ENCODE data around the gene ARHGEF1.
A peak's percentile ranks its signal among the peaks of the same experiment; 100 is the strongest.

ARHGEF1 gene

GRCh38 chr19:41859618-41860418, 23.2 kb upstream of the ARHGEF1 start, which contains the start of gene RPS19:
RPS19 (plus strand) TSS chr19:41860255; CDS start chr19:41860775, 520 bp downstream.
- peak within 1 kb of the TSS; percentile 97 for H3K4me3 ChIP-seq (ENCODE audit: low read depth, low read length)
- peak; percentile 62 for TF ChIP-seq MAX (IDR thresholded peaks at IDR 0.05; ENCODE audit: low read depth, low read length)
- peak; percentile 5 for TF ChIP-seq CTCF (IDR thresholded peaks at IDR 0.05; ENCODE audit: low read depth, low read length)
- peak; percentile 76 for TF ChIP-seq MYC (IDR thresholded peaks at IDR 0.05; ENCODE audit: low read depth, low read length)
- TF ChIP-seq POLR2A (IDR thresholded peaks at IDR 0.05; ENCODE audit: extremely low read depth, insufficient read length), result peak; percentile 63

GRCh38 chr19:41860419-41861115, 22.4 kb upstream of the ARHGEF1 start:
- DNase-seq (ENCODE audit: low read depth), result no peak

More at GRCh38 chr19:41859618-41860418, 23.2 kb upstream of the ARHGEF1 start, which contains the start of gene RPS19:
- peak; percentile 95 for DNase-seq (ENCODE audit: low read depth)

GRCh38 chr19:41861116-41861768, 21.7 kb upstream of the ARHGEF1 start:
- H3K4me3 ChIP-seq (ENCODE audit: low read depth, low read length), result peak overlapping the region; percentile 97
- no peak for DNase-seq (ENCODE audit: low read depth)
- TF ChIP-seq MAX (IDR thresholded peaks at IDR 0.05; ENCODE audit: low read depth, low read length), result no peak
- no peak for TF ChIP-seq CTCF (IDR thresholded peaks at IDR 0.05; ENCODE audit: low read depth, low read length)
- TF ChIP-seq MYC (IDR thresholded peaks at IDR 0.05; ENCODE audit: low read depth, low read length), result no peak

More at GRCh38 chr19:41860419-41861115, 22.4 kb upstream of the ARHGEF1 start:
- peak overlapping the region; percentile 97 for H3K4me3 ChIP-seq (ENCODE audit: low read depth, low read length)
- TF ChIP-seq MAX (IDR thresholded peaks at IDR 0.05; ENCODE audit: low read depth, low read length) (no peak), MYC (IDR thresholded peaks at IDR 0.05; ENCODE audit: low read depth, low read length) (no peak)

GRCh38 chr19:41861846-41862245, 21.1 kb upstream of the ARHGEF1 start:
- no peak for DNase-seq (ENCODE audit: low read depth)
- peak overlapping the region; percentile 97 for H3K4me3 ChIP-seq (ENCODE audit: low read depth, low read length)
- TF ChIP-seq MAX (IDR thresholded peaks at IDR 0.05; ENCODE audit: low read depth, low read length), result no peak
- no peak for TF ChIP-seq CTCF (IDR thresholded peaks at IDR 0.05; ENCODE audit: low read depth, low read length)
- no peak for TF ChIP-seq POLR2A (IDR thresholded peaks at IDR 0.05; ENCODE audit: extremely low read depth, insufficient read length)
- TF ChIP-seq MYC (IDR thresholded peaks at IDR 0.05; ENCODE audit: low read depth, low read length), result no peak

GRCh38 chr19:41862445-41862986, 20.5 kb upstream of the ARHGEF1 start:
- H3K4me3 ChIP-seq (ENCODE audit: low read depth, low read length), result peak overlapping the region; percentile 97
- no peak for DNase-seq (ENCODE audit: low read depth)
- TF ChIP-seq POLR2A (IDR thresholded peaks at IDR 0.05; ENCODE audit: extremely low read depth, insufficient read length), result no peak
- no peak for TF ChIP-seq MYC (IDR thresholded peaks at IDR 0.05; ENCODE audit: low read depth, low read length)
- TF ChIP-seq MAX (IDR thresholded peaks at IDR 0.05; ENCODE audit: low read depth, low read length), result no peak
- no peak for TF ChIP-seq CTCF (IDR thresholded peaks at IDR 0.05; ENCODE audit: low read depth, low read length)
